Measurements from ENCODE around the gene PRKAR1B. TPM values are rescaled to one million over a fixed set of nuclear protein-coding genes. Genes with fewer than 3 reads are reported as not detected.
A peak's percentile ranks its signal among the peaks of the same experiment; 100 is the strongest.

Gene PRKAR1B
- total RNA-seq, 2 donors from 2014 or later, result 33.5 to 43.2 TPM

GRCh38 chr7:514242-514641 lies 212.8 kb downstream of the PRKAR1B start:
- H3K36me3 Mint-ChIP-seq (ENCODE audit: low read depth), result peaks cover 4% of the 10 kb centered on the region
- H3K4me1 Mint-ChIP-seq, result peaks cover 11% of the 10 kb centered on the region
- H3K4me3 Mint-ChIP-seq, result no peak overlapping the region
- H3K9ac ChIP-seq (ENCODE audit: extremely low read depth, low read length, poor library complexity, severe bottlenecking), result no peak overlapping the region
- no peak overlapping the region for H3K27ac Mint-ChIP-seq
- H3K36me3 ChIP-seq (ENCODE audit: control insufficient read depth, insufficient read depth, low read length), result no peaks in the 10 kb centered on the region
- H3K9me3 ChIP-seq (ENCODE audit: control insufficient read depth, low read length), result no peaks in the 10 kb centered on the region
- H3K27ac ChIP-seq (ENCODE audit: low read depth, low read length), result no peak overlapping the region
- H3K9me3 Mint-ChIP-seq, result no peaks in the 10 kb centered on the region
- no peak for TF ChIP-seq CTCF (conservative IDR thresholded peaks at IDR 0.05)
- H3K27me3 ChIP-seq (ENCODE audit: control insufficient read depth, insufficient read depth, low read length, poor library complexity, severe bottlenecking), result peaks cover 53% of the 10 kb centered on the region
- no peak overlapping the region for H3K4me3 ChIP-seq (ENCODE audit: low read length)
- WGBS, 2 experiments (ENCODE audit: insufficient coverage in 1 of 2, insufficient read length in 1 of 2), result 93 to 100% methylated on average over 6 to 10 of the region's 10 CpGs
- H3K4me1 ChIP-seq (ENCODE audit: control insufficient read depth, insufficient read depth, low read length), result no peaks in the 10 kb centered on the region
- H3K27me3 Mint-ChIP-seq (ENCODE audit: insufficient read depth), result peaks cover 4% of the 10 kb centered on the region
- DNase-seq, result no peak

GRCh38 chr7:513521-514166 lies 213.4 kb downstream of the PRKAR1B start:
- no peaks in the 10 kb centered on the region for H3K9me3 ChIP-seq (ENCODE audit: control insufficient read depth, low read length)
- H3K4me3 Mint-ChIP-seq, result no peak overlapping the region
- DNase-seq, result no peak
- no peak overlapping the region for H3K27ac Mint-ChIP-seq
- H3K27me3 ChIP-seq (ENCODE audit: control insufficient read depth, insufficient read depth, low read length, poor library complexity, severe bottlenecking), result peaks cover 49% of the 10 kb centered on the region
- WGBS, 2 experiments (ENCODE audit: insufficient coverage in 1 of 2, insufficient read length in 1 of 2), result 89 to 93% methylated on average over 14 to 20 of the region's 20 CpGs
- H3K9ac ChIP-seq (ENCODE audit: extremely low read depth, low read length, poor library complexity, severe bottlenecking), result no peak overlapping the region
- H3K4me3 ChIP-seq (ENCODE audit: low read length), result no peak overlapping the region
- no peaks in the 10 kb centered on the region for H3K9me3 Mint-ChIP-seq
- no peaks in the 10 kb centered on the region for H3K4me1 ChIP-seq (ENCODE audit: control insufficient read depth, insufficient read depth, low read length)
- peaks cover 4% of the 10 kb centered on the region for H3K27me3 Mint-ChIP-seq (ENCODE audit: insufficient read depth)
- H3K36me3 ChIP-seq (ENCODE audit: control insufficient read depth, insufficient read depth, low read length), result no peaks in the 10 kb centered on the region
- H3K36me3 Mint-ChIP-seq (ENCODE audit: low read depth), result peaks cover 6% of the 10 kb centered on the region
- H3K4me1 Mint-ChIP-seq, result peaks cover 11% of the 10 kb centered on the region
- H3K27ac ChIP-seq (ENCODE audit: low read depth, low read length), result no peak overlapping the region
- TF ChIP-seq CTCF (conservative IDR thresholded peaks at IDR 0.05), result peak; percentile 21

GRCh38 chr7:512541-513311 lies 214.4 kb downstream of the PRKAR1B start:
- no peak for DNase-seq
- Histone ChIP-seq H3K9me3 (ENCODE audit: control insufficient read depth, low read length) (no peaks in the 10 kb centered on the region), H3K4me1 (ENCODE audit: control insufficient read depth, insufficient read depth, low read length) (no peaks in the 10 kb centered on the region), H3K27me3 (ENCODE audit: control insufficient read depth, insufficient read depth, low read length, poor library complexity, severe bottlenecking) (peaks cover 40% of the 10 kb centered on the region), H3K4me3 (ENCODE audit: low read length) (no peak overlapping the region), H3K36me3 (ENCODE audit: control insufficient read depth, insufficient read depth, low read length) (no peaks in the 10 kb centered on the region), H3K27ac (ENCODE audit: low read depth, low read length) (no peak overlapping the region), H3K9ac (ENCODE audit: extremely low read depth, low read length, poor library complexity, severe bottlenecking) (no peak overlapping the region)
- H3K9me3 Mint-ChIP-seq, result no peaks in the 10 kb centered on the region
- peaks cover 11% of the 10 kb centered on the region for H3K4me1 Mint-ChIP-seq
- no peak for TF ChIP-seq CTCF (conservative IDR thresholded peaks at IDR 0.05)
- peaks cover 2% of the 10 kb centered on the region for H3K27me3 Mint-ChIP-seq (ENCODE audit: insufficient read depth)
- peaks cover 7% of the 10 kb centered on the region for H3K36me3 Mint-ChIP-seq (ENCODE audit: low read depth)
- H3K4me3 Mint-ChIP-seq, result no peak overlapping the region
- H3K27ac Mint-ChIP-seq, result peak overlapping the region; percentile 64
- WGBS, 2 experiments (ENCODE audit: insufficient coverage in 1 of 2, insufficient read length in 1 of 2), result 87 to 91% methylated on average over 22 to 32 of the region's 32 CpGs

All from endodermal cell (in vitro differentiated cells).